HG03354 (cell line): Measurements from ENCODE around the gene IKBKG.
"Not testable (repeated sequence)": the region's sequence is repeated elsewhere in the genome, so short reads cannot be mapped to it uniquely, and the experiment has no call there.

Source experiments
- ATAC-seq: cut with Tn5 transposase; IDR thresholded peaks from one replicate; pipeline ENCODE4 v1.9.1; 2021; ENCODE audit warnings: mild to moderate bottlenecking; ENCODE audit not compliant: unreplicated experiment, poor library complexity, severe bottlenecking

Gene IKBKG

GRCh38 chrX:154547245-154548027 is at the start of gene IKBKG:
IKBKG (plus strand) TSS chrX:154547620; CDS start chrX:154552003, 4,383 bp downstream.
- ATAC-seq, result peak; percentile 82

GRCh38 chrX:154501423-154501822 is 46.0 kb upstream of the IKBKG start:
- not testable (repeated sequence) for ATAC-seq

GRCh38 chrX:154502098-154502497 is 45.3 kb upstream of the IKBKG start:
- ATAC-seq, result no peak

GRCh38 chrX:154502989-154503388 is 44.4 kb upstream of the IKBKG start:
- ATAC-seq, result no peak

GRCh38 chrX:154505734-154506133 is 41.7 kb upstream of the IKBKG start:
- ATAC-seq, result no peak

- no peak for ATAC-seq
Observed at GRCh38 chrX:154506483-154507332, 40.7 kb upstream of the IKBKG start.

GRCh38 chrX:154507673-154508383 is 39.6 kb upstream of the IKBKG start:
- no peak for ATAC-seq

- ATAC-seq, result no peak
Observed at GRCh38 chrX:154508384-154508745, 39.1 kb upstream of the IKBKG start.

- no peak for ATAC-seq
Observed at GRCh38 chrX:154509455-154509854, 38.0 kb upstream of the IKBKG start.

- ATAC-seq, result no peak
Observed at GRCh38 chrX:154511761-154512160, 35.7 kb upstream of the IKBKG start.

GRCh38 chrX:154512879-154513553 is 34.4 kb upstream of the IKBKG start:
- ATAC-seq, result no peak

- ATAC-seq, result no peak
Observed at GRCh38 chrX:154513716-154514115, 33.7 kb upstream of the IKBKG start.

GRCh38 chrX:154515090-154515965 is 32.1 kb upstream of the IKBKG start:
- ATAC-seq, result peak; percentile 29

- peak; percentile 89 for ATAC-seq
Observed at GRCh38 chrX:154515966-154516655, 31.3 kb upstream of the IKBKG start, which contains the start of gene FAM3A. FAM3A (minus strand) TSS chrX:154516232; CDS start chrX:154515772, 460 bp downstream.

- ATAC-seq, result peak; percentile 8
Observed at GRCh38 chrX:154516656-154517100, 30.7 kb upstream of the IKBKG start.

- ATAC-seq, result no peak
Observed at GRCh38 chrX:154517101-154517781, 30.2 kb upstream of the IKBKG start.

- ATAC-seq, result no peak
Observed at GRCh38 chrX:154519389-154519788, 28.0 kb upstream of the IKBKG start.
